Erythroblast (primary cell): ENCODE measurements around the gene ASMT.

ENCODE experiments used
- GATA1 ChIP-seq: IDR thresholded peaks from 2 replicates; pipeline ENCODE4 v1.6.1; 2011; ENCODE audit warnings: low read depth, mild to moderate bottlenecking, control low read depth, low read length, moderate library complexity
- POLR2A ChIP-seq: IDR thresholded peaks from 2 replicates; pipeline ENCODE4 v1.6.1; 2011; ENCODE audit warnings: mild to moderate bottlenecking, low read length

DNA sequence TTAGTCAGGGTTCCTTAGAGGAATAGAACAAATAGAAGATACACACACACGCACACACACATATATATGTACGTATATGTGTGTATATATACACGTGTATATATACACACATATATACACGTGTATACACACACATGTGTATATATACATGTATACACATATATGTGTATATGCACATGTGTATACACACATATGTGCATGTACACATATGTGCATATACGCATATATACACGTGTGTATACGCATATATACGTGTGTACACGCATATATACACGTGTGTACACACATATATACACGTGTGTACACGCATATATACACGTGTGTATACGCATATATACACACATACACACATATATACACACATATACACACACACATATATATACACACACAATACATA is 41.5 kb downstream of the ASMT start:
- TF ChIP-seq POLR2A, result no peak
- TF ChIP-seq GATA1, result no peak
